ENCODE results near the gene MAP7D1.

MAP7D1 gene

DNA sequence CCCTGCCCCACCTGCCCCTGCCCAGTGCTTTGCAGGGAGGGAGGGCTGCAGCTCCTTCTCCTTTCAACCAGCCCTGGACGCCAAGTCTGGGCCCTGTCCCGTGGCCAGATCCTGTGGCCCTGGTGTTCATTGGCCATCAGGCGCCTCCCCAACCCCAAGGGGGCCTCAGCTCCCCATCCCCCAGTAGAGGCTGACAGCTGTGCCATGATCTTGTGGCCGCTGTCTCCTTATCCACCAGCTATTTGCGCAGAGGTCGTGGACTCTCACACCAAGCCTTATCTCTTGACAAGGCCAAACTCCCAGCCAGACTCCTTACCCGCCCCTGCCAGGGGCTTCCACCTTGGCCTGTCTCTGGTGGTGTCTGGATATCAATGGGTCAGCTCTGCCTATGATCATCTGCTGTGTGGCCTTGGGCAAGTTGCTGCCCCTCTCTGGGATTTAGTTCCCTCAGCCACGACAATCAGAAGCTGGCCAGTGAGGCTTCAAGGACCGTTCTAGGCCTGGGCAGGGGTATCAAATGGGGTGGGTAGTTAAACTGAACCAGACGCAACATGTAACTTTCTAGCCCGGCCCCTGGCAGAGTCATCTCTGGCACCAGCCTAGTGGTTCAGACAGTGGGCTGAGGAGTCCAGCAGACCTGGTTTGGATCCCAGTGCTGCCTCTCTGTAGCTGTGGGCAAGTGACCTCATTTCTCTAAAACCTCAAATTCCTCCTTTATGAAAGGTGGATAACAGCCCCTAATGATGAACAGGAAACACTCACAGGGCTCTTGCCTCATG is 27.6 kb upstream of the MAP7D1 start:
- DNase-seq: no peak

DNA sequence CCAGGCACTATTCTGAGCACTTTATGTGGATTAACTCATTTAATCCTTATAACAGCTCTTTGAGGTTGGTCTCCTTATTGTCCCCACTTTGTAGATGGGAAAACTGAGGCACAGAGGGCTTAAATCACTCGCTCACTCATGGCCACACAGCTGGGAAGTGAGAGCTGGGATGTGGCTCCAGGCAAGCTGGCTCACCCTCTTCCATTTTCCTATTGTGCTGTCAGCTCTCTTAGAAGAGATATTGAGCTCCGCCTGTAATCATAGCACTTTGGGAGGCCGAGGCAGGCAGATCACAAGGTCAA is 27.1 kb upstream of the MAP7D1 start:
- no peak for DNase-seq

DNA sequence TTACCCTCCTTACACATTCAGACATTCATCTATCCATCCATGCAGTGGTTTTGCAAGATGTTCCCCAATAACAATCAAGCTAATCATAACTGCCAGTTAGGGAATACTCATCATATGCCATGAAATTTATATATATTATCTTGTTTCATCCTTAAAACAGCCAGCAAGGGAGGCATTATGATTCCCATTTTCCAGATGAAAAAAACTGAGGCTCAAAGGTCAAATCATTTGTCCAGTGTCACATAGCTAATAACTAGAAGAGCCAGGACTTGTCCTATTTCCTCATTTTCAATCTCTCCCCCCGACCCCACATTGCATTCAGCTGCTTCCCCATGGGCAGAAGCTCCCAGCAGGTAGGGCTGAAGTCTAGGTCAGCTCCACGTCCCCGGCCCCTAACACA is 23.9 kb upstream of the MAP7D1 start:
- no peak for DNase-seq

DNA sequence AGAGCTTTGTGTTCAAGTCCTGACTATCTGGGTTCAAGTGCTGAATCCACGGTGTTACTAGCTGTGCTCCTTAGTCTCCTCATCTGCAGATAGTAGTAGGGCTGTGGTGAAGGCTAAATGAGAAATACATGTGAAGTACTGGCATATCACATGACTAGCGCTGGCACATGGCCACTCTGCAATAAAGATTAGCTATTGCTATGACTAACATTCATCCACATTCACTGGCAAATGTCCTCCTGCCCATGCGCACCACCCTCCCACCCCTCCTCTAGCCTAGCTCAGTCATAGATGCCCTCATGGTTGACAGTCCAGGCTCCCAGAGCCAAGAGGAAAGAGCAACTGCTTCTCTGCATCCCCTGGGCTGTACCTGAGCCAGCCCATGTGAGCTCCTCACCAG is 22.5 kb upstream of the MAP7D1 start:
- no peak for DNase-seq

DNA sequence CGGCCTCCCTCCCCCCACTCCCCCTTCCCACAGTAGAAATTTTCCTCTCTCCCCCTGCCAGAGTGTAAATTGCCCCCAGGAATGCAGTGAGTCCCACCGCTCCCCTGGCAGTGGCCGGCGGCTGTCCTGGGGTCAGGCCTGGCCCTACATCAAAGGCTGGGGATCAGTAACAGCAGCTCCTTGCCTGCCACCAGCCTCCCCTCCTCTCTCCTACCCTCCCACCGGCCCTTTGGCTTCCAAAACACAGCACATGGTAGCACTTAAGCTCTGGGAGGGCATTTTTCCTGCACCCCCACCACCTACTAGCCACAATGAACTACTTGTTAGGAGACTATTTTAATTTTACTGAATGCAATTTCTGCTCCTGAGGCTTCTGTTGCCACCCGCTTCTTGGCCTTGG is 21.9 kb upstream of the MAP7D1 start:
- DNase-seq: no peak

DNA sequence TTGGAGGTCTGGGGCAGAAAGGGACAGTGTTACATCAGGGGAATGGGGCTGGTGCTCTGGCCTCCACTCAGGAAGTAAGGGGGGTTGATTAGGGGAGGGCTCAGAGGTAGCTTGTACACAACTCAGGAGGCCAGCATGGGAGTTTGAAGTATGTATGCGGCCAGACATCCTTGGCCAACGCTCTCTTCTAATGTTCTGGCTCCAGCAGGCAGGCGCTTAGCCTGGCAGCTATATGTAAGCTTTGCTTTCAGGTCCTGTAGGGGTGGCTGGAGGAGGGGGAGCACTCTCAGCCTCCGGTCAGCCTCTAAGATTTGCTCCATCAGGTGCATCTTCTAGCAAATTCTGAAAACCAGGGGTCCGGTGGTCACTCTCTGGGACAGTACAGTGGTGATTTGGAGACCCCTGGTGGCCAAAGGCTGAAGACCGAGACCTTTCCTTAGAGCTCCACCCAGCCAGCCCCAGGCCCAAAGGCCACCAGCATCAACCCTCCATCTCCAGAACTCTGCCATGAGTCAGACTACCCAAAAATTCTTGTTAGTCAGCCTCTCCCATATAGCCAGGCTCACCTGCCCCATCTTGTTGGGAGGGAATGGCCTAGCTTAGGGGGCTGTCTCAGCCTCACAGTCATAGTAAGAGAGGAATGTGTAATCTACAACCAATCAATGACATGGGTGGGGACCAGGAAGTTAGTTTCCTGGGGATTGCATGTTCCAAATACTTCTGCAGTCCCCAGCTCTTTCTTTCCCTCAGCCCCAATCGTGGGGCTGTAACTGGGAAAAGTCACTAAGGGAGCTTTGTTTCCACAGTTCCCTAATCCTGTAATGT is 21.2 kb upstream of the MAP7D1 start:
- DNase-seq: no peak

DNA sequence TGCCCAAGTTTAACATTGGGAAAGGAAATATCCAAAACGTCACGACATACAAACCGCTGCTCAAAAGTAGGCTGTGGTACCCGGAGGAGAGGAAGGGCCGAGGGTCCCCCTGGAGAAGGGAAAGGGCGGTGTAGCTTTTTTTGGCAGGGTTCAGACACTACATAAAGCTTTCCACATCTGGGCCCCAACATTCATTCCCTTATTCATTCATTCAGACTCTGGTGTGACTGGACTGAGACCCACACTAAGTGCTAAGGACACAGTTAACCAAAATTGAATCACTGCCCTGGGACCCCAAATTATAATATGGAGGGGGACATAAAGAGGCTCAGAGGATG is 20.7 kb upstream of the MAP7D1 start:
- DNase-seq: no peak

DNA sequence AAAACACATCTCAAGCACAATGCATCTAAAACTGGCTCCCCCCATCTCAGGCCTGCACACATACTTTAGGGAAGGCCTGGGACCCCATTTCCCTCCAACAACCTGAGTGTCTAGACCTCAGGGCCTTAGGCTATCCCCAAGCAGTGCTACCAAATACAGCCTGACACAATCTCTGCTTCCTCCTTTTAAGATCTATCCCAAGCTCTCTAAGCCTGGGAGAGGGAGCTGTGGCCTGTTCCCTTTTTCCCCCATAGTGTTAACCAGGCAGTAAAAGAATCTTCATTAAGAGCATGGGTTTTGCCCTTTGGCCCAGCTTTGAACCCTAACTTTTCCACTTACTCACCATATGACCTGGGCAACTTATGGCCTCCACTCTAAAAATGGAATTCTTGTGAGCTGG is 20.2 kb upstream of the MAP7D1 start:
- no peak for DNase-seq

DNA sequence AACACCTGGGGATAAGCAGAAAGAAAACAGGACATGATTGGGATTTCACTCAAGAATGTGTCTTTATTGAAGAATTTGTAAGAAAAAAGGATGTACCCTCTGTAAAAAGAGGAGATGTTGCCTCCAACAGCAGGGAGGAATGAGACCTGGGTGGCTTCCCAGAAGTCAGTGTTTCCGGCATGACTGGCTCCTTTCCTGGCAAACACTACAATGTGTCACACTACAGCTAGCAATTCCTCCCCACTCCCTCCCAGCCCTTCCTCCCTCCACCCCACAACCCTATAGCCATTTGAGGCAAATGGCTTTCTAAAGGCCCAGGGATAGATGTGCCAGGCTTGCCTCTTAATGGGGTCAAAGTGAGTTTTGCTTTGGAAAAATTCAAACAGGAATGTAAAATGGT is 19.4 kb upstream of the MAP7D1 start:
- DNase-seq: no peak

DNA sequence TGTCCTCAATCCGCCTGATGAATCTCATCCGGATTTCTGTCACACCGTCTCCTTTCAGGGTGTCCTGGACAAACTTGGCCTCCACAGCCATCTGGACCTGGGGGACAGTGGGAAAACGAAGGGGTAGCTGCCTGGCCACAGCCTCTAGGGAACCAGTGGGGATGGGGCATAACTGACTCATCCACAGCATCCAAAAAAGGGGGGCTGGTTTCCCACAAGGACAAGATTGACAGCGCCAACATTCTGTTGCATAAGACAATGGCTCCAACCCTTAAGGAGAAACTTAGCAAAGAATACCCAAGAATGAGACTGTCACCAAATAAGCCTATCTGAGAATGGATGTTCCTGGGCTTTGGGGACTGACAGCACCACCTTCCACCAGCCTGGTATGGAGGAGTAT is 18.7 kb upstream of the MAP7D1 start:
- no peak for DNase-seq

DNA sequence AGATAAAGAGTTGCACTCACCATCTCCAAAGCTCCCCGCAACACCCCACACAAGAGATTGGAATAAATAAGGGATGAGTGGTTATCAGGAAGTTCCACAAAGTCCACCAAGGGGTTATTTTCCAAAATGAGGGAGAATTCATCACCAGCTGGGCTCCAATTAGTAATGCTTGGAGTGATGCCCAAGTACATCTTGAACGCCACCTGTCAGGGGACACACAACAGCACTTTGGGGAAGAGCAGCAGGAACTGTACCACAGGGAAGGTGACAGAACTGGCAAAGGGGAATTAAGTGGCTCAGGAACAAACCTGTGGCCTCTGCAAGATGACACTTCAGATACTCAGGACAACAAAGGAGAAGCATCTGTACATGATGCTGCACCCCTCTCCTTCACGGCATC is 18.2 kb upstream of the MAP7D1 start:
- DNase-seq: no peak

DNA sequence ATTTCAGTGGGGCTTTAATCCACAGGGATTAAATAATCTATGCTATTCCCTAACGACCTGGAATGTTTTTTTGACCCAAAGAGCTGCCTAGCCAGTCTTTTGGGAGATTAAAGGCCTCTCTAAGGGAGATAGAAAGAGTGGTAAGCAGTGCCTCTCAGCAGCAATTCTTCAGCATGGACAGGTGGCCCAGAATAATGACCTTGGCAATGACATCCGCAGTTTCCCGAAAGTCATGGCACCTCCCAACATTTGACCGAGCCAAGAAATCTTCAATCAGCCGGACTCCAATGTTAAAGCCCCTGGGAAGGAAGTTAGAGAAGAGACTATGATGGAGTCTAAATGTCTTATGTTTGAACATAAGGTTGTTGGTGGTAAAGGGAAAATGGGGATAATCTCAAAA is 16.4 kb upstream of the MAP7D1 start:
- no peak for DNase-seq

DNA sequence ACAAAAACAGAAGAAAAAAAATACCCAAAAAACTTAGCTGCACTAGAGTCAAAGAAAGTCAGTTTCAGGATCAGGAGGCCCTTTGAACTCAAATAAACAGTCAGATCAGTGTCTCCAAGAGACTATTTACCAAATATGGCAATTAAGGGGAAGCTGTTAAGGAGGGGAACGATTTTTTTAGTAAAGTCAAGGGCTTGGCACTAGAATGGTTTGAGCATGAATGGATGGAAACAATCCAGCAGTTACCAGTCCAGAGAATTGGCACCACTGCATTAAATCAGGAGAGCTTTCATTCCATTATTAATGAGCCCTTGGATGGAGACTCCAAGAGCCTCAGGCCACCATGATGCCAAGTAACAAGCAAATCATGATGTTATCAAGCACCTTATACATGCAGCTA is 13.8 kb upstream of the MAP7D1 start:
- no peak for DNase-seq

DNA sequence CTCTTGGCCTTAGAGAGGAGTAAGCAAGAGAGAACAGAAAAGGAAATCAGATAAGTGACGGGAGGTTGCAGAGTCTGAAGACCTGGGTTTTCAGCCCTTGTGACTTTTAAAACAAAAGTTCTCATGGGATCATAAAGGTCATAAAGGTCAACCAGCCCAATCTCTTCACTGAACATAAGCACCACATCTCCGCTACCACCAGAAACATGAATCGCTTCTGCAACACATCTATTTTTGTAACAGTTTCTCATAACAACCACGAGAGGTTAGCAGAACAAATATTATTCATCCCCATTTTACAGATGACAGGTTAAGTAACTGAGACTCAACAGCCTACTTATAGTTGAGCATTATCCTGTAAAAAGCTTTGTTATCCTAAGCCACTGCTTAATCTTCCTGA is 12.5 kb upstream of the MAP7D1 start:
- DNase-seq: no peak

DNA sequence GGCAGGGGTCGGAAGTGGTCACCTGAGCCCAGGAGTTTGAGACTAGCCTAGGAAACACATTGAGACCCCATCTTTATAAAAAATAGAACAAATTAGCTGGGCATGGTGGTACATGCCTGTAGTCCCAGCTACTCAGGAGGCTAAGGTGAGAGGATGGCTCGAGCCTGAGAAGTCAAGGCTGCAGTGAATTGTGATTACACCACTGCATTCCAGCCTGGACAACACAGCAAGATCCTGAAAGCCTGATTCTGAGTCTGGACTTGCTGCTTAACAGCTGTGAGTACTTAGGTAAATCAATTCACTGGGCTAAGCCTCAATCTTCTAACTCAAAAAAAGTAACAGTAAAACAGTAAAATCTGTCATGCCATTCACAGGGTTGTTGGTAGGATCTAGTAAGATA is 11.5 kb upstream of the MAP7D1 start:
- DNase-seq: no peak

DNA sequence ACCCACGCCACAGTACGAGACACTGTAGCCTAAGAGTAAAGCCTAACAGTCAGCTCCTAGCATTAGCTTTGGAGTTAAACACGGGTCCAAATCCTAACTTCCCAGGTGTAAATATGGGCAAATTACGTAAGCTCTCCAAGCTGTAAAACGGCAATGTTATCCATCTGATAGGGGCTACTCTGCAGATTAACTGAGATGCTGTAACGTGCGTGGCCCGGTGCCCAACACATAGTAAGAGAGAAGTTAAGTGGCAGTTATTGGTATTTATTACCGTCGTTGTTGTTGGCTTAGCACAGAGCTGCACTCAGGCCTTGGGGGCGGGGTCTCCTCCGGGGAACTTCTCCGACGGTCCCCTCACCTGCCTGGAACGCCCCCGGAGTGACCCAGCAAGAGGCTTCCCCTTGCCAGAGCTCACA is 7.1 kb upstream of the MAP7D1 start:
- DNase-seq: no peak

DNA sequence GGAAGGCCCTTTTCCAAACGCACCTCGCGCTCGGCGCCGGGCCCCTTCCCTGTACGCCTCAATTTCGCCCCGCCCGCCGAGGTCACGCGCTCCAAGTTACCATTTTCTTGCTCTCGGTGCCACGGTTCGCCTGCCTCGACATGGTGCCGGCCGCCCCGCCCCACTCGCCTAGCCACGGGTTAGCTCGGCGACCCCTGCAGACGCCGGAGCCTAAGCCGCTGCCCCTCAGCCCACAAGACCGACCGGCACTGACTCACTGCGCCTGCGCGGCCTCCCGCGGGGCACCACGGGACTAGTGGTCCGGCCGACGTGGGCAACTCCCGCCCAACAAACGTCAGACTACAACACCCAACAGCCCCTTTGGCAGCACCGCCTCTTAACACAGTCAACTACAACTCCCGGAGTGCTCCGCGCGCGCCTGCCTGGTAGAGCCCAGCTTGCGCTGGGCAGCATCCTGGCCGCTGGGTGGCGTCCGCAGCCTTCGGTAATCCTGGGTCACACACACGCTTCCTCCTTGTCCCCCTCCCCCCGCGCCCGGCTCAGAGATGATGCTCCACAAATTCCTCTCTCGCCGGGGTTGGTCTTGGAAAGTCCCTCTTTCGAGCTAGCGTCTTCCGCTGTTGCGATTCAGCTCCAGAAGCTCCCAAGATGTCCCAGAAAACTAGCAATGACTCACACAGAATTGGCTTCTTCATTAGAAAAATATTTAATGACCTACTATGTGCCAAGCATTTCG is 6.6 kb upstream of the MAP7D1 start, which contains the start of gene TRAPPC3:
Gene TRAPPC3, minus strand, starts transcription at position 250 of the 736 bp plus-strand sequence. Its CDS starts 108 bp downstream, at position 142.
- DNase-seq: peak; percentile 100

DNA sequence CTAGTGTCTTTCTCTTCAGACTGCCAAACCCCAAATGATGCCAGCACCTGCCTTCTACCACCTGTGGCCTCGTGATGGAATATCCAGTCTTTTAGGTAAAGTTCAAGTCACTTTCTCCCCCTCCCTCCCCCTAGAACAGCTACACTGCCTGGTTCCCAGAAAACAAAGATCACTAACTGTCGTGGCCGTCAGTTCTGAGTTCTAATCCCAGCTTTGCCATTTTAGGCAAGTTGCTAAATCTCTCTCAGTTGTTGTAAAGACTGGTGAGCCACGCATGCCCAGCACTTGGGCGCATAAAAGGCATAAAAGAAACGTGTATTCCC is 6.0 kb upstream of the MAP7D1 start:
- DNase-seq: no peak

DNA sequence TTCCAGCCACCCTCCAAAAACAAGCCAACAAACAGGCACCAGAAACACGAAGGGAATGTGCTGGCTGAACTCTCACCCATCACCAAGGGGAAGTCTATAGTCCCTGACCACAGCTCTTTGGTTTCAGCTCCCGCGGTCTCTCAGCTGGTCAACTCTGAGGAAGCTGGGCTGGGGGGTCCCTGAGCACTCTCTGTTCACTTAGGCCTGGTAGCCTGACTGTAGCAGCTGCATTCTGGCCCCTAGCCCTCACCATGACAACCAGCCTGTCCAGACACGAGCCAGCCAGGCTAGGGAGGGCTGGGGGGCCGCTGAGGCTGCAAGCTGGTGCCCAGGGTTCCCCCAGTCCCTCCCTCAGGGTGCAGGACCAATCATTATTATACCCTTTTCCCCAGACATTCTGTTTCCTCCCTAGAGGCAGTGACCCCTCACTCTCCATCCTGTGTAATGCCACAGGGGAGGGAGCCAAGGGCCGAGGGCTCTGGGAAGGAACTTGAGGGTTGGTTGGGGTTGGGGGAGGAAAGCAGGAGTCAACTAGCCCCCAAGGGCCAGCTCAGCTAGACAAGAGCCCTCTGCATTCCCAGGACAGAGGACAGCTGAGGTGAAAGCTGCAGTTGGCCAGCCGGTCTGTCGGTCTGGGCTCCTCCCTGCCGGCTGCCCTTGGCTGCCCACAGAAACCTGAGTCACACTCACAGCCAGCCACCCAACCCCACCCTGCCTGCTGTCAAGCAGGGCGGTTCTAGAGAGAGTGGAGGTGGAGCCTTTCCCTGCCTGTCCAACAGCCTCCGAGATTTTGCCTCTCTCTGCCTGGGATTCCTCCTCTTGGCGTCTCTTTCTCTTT is 5.4 kb upstream of the MAP7D1 start:
- peak; percentile 66 for DNase-seq

DNA sequence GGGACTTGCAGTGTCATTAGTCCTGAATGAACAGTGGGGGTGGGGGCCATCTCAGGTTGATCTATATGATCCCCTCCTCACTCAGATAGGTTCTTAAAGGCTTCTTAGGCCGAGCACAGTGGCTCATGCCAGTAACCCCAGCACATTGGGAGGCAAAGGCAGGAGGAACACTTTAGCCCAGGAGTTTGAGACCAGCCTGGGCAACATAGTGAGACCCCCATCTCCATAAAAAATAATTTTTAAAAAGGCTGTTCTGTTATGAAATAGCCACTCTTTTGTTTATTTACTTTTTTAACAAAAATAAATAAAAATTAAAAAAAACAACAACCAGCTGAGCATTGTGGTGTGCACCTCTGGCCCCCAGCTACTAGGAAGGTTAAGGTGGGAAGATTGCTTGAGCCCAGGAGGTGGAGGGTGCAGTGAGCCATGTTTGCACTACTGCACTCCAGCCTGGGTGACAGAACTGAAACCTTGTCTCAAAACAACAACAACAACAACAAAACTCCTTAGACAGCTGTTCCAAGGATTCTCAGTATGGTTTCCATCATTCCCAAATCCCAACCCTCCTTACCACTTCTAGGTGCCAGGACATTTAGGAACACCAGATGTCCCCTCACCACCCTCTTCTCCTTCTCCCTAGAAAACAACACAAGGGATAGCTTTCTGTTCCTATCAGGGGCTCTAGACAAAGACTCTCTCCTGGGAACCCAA is 4.7 kb upstream of the MAP7D1 start:
- DNase-seq: no peak

DNA sequence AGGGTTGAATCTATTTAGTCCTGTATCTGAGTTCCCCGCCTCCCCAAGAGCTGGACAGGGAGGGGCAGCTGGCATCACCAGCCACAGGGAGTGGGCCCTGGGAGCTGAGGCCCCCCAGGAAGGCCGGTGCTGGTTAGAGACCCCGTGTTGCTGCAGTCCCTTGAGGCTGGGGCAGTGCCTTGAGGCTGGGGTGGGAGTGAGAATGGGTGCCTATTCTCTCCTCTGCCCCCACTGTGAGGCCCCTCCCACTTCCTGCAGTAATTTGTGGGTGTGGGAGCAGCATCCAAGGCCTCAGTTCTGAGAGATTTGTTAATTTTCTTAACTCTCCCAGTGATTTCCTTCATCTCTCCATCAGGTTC is 4.1 kb upstream of the MAP7D1 start:
- peak; percentile 46 for DNase-seq

DNA sequence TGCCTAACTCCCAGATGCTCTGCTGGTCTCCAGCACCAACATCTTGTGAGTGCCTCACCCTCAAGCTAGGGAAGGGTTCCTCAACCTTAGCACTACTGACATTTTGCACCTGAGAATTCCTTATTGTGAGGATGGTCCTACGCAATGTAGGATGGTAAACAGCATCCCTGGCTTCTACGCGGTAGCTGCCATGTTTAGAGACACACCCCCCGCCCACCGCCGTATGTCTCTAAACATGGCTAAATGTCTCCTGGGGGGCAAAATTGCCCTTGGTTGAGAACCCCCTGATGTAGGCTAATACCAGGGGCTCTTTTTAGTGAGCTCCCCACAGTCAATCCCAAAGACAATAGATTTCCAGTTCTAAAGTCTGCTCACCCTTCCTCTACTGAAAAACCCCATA is 2.5 kb upstream of the MAP7D1 start:
- no peak for DNase-seq

DNA sequence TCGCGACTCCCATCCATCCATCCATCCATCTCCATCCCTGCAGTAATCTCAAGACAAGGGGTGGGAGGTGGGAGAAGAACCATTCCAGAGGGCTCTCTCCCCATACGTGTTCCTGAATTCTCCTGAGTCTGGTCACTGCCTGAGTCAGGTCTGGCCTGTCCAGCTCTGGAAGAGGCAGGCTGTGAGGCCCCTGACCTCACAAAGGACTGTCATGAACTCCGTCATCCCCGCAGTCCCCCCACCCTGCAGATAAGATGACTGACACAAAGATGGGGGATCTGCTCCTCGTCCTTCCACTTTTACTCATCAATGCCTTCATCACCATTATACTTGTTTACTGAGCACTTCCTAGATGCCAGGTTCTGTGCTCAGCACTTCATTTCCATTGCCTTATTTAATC is 1.6 kb upstream of the MAP7D1 start:
- no peak for DNase-seq
